ENCODE measurements around the gene ARHGEF25.
"Not testable (repeated sequence)": the region's sequence is repeated elsewhere in the genome, so short reads cannot be mapped to it uniquely, and the experiment has no call there.

Gene ARHGEF25

DNA sequence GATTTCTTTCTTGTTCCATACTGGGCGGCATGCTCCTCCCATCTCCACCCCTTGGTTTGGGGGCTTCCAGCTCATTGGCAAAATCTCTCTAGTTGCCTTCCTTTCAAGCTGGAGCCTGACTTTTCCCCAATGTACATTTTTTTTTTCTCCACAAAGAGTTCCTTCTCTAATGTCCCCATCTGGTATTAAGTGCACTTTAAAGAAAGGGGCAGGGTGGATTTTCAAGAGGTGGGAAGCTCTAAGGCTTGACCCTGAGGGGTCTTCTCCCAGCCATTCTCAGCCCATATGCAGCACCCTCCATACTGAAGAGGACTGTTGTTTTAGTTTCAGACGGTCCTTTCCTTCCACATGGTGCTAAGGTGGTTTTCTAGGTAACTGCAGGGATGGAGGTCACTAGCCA lies 26.1 kb upstream of the ARHGEF25 start:
- DNase-seq (ENCODE audit: low read depth in 1 of 2, low spot score in 1 of 2) = no peak

DNA sequence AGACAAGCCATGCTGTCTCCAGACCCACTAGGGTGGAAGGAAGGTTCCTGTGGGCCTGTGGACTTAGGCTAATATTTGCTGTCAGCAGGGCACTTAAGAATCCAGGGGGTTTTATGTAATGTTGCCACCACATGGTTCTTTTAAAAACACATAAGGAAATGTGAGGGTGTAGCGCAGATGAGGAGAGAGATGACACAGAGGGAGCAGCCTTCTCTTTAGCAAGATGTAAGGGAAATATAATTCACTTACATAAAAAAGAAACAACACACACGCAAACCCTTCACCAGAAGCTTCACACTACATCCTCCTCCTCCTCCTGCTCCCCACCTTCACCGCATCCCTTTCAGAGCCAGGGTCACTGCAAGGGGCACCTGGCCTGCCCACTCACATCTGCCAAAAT lies 25.1 kb upstream of the ARHGEF25 start:
- no peak for DNase-seq (ENCODE audit: low read depth in 1 of 2, low spot score in 1 of 2)

DNA sequence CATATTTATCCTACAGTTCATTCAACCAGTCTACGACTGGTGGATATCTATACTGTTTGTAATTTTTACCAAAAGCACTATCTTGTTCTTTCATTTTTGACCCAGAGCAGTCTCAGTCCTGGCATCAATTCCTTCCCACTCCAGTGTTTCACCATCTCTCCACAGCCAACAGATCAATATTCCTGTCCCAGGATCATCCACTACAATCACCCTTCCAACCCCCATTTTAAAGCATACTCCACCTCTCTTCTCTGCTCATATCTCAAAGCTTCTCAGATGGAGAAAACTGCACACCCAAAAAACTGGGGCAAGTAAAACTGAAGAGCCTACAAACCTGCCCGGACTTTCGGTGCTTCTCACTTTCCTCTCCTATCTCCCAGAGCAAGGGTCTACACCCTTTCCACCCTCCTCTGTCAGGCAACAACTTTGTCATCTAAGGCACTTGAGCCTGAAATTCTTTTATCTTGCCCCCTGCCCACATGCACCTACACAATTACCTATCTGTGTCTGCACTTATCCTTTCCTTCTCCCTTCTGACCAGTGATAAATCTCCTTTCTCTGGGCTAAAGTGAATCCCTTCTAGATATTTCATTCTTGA lies 24.3 kb upstream of the ARHGEF25 start:
- DNase-seq (ENCODE audit: low read depth in 1 of 2, low spot score in 1 of 2) = no peak

GRCh38 chr12:57588951-57589610 lies 22.2 kb upstream of the ARHGEF25 start:
- not testable (repeated sequence) for DNase-seq (ENCODE audit: low read depth in 1 of 2, low spot score in 1 of 2)

DNA sequence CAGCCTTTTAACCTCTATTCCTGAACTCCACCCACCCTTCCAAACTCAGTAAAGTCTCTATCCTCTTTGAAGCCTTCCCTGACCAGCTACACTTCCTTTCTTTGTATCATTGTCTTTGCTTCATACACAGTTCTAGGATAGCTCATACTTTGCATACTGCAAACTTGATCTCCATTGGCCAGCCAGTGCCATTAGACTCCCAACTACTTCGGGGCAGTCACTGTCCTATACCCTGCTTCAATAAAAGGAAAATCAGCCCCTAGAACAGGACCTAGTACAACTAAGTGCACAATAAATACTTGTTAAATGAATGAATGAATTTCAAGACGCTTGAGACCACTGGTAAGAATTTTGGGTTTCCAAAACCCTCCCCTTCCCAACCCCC lies 20.8 kb upstream of the ARHGEF25 start:
- DNase-seq (ENCODE audit: low read depth in 1 of 2, low spot score in 1 of 2) = no peak

- DNase-seq (ENCODE audit: low read depth in 1 of 2, low spot score in 1 of 2) = peak; percentile 64
These were observed 20.1 kb upstream of the ARHGEF25 start, which contains the start of gene PIP4K2C for GRCh38 chr12:57590864-57591781. PIP4K2C (plus strand) TSS chr12:57591192; CDS start chr12:57591290, 98 bp downstream.

DNA sequence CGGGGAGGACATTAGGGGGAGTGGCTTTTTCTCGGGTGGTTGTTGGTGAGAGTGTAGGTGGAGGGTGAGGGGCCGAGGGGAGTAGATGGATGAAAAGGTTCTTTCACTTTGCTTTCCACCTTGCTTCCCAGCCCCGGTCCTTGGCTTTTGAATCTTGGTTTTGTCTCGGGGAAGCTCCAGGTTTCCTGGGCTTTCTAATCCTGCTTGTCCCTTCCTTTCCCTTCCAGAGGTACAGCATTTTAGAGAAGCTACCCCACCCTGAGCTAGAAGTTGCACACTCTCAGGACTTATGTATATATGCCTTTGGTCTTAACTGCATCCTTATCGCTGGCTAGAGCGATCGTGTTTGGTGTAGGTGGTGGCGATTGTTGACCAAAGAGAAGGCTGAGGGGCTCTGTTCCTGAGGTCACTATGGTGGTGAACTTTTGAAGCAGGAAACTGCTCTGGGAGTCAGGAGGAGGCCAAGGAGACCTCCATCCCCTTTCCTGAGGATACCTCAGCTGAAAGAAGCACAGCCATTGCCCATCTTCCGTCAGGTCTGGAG lies 19.4 kb upstream of the ARHGEF25 start:
- no peak for DNase-seq (ENCODE audit: low read depth in 1 of 2, low spot score in 1 of 2)

DNA sequence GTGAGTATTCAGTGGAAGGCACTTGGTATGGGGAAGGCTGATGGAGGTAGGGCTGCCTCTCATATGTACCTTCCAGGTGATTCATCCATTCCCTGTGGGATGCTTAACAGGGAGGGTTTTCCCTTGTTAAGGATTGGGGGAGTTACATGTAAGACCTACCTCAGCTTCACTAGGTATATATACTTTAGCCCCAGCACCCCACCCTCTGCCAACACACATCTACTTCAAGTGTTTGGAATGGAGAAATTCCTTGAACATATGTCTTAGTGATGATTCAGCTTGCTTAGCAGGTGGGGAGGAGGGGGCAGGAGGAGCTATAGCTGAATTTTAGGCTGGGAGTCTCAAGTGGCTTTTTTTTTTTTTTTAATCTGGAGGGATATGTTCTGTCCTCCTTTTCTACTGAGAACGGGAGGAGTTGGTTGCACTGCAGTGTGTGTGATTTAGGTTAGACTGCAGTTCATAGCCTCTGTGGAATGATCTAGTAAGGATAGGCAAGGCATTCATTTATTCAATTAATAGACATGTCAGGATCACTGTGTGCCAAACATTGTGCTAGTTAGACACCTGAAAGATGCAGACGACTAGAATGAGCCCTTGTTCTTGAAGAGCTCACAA lies 18.6 kb upstream of the ARHGEF25 start:
- DNase-seq (ENCODE audit: low read depth in 1 of 2, low spot score in 1 of 2) = no peak

- DNase-seq (ENCODE audit: low read depth in 1 of 2, low spot score in 1 of 2) = no peak
These were observed 18.0 kb upstream of the ARHGEF25 start for GRCh38 chr12:57593187-57593586.

- no peak for DNase-seq (ENCODE audit: low read depth in 1 of 2, low spot score in 1 of 2)
These were observed 10.8 kb upstream of the ARHGEF25 start for GRCh38 chr12:57600395-57600794.

- no peak for DNase-seq (ENCODE audit: low read depth in 1 of 2, low spot score in 1 of 2)
These were observed 8.7 kb upstream of the ARHGEF25 start for GRCh38 chr12:57602544-57602943.

GRCh38 chr12:57603324-57603723 lies 7.9 kb upstream of the ARHGEF25 start:
- DNase-seq (ENCODE audit: low read depth in 1 of 2, low spot score in 1 of 2) = no peak

DNA sequence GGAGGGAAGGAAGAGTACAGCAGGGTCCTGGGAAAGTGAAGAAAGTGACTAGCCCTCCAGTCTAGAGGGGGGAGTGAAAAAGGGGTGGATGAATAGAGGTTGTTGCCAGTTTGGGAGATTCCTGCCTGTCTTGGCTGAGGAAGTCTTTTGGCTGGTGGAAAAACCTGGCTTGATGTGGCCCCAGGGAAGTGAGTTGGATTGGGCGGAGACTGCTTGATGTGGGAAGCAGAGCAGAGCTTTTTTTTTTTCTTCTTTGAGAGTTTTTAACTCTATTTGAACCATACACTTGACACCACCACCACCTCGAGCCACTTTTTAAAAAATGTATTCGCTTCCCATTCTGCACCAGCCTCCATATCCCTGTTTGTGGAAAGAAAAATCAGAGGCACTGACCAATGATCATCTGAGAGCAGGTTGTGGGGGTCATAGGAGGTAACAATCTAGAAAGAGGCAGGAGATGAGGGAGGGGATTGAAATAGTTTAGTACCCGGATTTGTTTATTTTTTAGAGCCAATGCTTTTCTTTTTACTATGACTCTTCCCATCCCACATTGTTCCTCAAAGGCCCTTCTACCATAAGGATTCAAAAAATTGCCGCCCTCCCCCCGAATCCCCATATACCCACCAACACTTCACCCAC lies 7.3 kb upstream of the ARHGEF25 start:
- no peak for DNase-seq (ENCODE audit: low read depth in 1 of 2, low spot score in 1 of 2)

DNA sequence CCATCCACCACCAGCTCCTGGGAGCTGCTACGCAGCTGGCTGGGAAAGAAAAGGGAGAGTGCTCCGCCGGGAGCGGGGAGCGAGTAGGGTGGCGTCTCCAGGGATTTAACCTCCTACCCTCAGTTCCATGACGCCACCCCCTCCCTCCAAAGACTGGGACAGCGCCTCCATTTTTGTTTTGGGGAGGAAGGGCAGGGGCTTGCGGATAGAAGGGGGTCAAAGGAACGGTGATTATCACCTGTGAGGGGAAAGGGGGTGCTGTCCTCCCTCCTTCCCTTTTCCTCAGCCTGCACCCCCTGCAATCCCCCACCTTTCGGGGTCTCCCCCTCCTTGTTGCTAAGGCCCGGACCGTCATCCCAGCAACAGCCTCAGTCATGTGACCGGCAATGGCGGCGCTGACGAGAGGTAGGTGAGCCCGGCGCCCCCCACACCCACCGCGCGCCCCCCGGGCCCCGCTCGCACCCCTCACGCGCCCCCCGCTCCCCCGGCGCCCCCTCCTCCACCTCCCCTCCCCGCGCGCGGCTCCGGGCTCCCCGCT lies 6.7 kb upstream of the ARHGEF25 start, which contains the start of gene DTX3:
Gene DTX3 (plus strand): TSS at position 371 of the 538 bp plus-strand sequence. CDS start 1,694 bp downstream, outside the sequence.
- DNase-seq (ENCODE audit: low read depth in 1 of 2, low spot score in 1 of 2) = no peak

DNA sequence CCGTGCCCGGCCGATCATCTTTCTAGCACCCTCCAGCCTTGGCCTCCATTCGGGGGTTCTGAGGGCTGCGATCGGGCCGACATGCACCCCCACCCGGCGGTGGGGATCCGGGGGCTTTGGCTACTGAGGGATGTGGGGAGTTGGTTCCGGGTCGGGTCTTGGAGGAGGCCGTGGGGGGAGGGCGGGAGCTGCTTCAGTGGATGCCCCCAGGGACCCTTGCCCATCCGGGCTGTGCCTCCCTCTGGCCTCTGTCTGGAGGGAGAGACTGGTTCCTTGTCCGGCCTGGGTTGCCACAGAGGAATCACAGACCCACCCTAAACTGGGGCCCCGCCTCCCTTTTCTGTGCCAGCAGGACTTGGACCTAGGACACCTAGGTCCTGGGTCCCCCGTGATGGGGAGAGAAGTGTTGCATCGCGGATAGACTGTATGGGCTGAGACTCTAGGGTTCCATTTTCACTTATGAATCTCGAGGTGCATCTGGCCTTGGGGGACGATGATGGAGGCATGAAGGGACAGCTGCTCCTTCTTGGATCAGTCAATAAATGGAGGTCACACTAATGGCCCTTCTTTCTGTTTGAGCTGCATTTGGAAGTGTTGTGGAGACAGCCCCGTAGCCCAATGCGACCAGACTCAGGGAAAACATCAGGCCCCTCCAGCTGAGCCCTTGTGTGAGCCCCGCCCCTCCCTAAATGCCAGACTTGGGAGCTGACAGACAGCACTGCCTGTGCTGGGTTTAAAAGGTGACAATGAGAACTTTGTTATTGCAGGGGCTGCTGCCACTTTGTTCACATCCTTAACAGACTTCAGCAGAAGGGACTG lies 6.0 kb upstream of the ARHGEF25 start:
- DNase-seq (ENCODE audit: low read depth in 1 of 2, low spot score in 1 of 2) = no peak

GRCh38 chr12:57605811-57606311 lies 5.4 kb upstream of the ARHGEF25 start:
- no peak for DNase-seq (ENCODE audit: low read depth in 1 of 2, low spot score in 1 of 2)

DNA sequence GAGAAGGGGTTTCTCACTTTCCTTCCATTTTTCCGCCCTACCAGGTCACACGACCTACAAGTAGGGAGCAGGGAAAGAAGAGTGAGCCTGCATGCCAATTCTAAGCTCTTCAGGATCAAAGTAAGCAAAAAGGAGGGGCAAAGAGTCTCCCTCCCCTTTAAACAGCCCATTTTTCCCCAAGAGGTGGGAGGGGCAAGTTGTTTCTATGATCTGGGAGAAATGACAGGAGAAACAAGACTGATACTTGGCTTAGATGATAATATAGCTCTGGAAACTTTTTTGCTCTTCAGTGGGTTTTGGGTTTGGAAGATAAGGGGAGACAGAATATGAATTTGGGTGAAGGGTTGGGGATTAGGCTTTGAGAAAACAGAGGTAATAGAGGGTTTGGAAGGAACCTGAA lies 4.8 kb upstream of the ARHGEF25 start:
- DNase-seq (ENCODE audit: low read depth in 1 of 2, low spot score in 1 of 2) = no peak

- DNase-seq (ENCODE audit: low read depth in 1 of 2, low spot score in 1 of 2) = no peak
These were observed 4.4 kb upstream of the ARHGEF25 start for GRCh38 chr12:57606821-57607220.

DNA sequence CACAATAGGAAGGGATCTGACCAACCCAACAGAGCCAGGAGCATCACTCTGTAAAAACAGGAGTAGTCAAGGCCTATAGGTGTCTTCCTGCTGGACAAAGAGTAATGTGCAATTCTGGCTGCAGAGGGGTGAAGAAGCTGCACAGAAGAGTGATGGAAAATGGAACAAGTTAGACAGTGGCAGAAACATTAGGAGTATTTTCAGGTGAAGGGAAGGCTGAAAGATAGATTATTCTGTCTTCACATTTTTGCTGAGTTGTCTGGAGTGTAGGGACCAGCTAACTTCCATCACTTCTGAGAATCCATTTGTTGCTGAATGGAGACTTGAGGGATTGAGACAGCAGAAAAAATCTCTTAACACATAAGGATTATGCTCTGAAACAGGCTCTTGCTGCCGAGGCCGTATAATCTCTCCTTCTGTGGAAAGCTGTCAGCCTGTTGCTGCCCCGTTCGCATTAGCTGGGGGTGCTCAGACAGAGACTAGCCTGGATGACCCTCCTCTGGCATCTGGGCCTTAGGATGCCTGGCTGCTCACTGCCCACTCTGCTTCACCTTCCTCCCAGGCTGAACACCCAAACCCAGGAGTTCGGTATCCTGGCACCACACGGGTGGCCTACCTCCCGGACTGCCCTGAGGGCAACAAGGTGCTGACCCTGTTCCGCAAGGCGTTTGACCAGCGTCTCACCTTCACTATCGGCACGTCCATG lies 3.1 kb upstream of the ARHGEF25 start:
- DNase-seq (ENCODE audit: low read depth in 1 of 2, low spot score in 1 of 2) = no peak

All from stimulated activated CD4-positive, alpha-beta T cell treated with anti-CD3 and anti-CD28 coated beads, Interleukin-15, amount 100 ng/mL, for 1 hour (primary cell).